Muscle of leg (tissue), 11 donors: ENCODE data around the gene TBXAS1. TPM values are rescaled to one million over a fixed set of nuclear protein-coding genes. Genes with fewer than 3 reads are reported as not detected.

ENCODE experiments used
- DNase-seq: peaks from one replicate; pipeline ENCODE4 v3.0.0; 2013
- H3K27ac ChIP-seq: one replicate; pipeline ENCODE4 v1.5.1; 2013; ENCODE audit warnings: mild to moderate bottlenecking, low read length, control low read depth
- H3K27me3 ChIP-seq: one replicate; pipeline ENCODE4 v1.6.1; 2013; ENCODE audit warnings: low read length; ENCODE audit not compliant: control insufficient read depth, insufficient read depth
- H3K36me3 ChIP-seq: one replicate; pipeline ENCODE4 v1.6.1; 2013; ENCODE audit warnings: low read length; ENCODE audit not compliant: control insufficient read depth, insufficient read depth
- H3K4me1 ChIP-seq: one replicate; pipeline ENCODE4 v1.6.1; 2013; ENCODE audit warnings: low read length; ENCODE audit not compliant: control insufficient read depth, insufficient read depth
- H3K4me3 ChIP-seq: one replicate; pipeline ENCODE4 v1.5.1; 2013; ENCODE audit warnings: low read length, control low read depth
- H3K9me3 ChIP-seq: replicated peaks from 2 replicates; pipeline ENCODE4 v1.6.1; 2013; ENCODE audit warnings: low read depth, low read length; ENCODE audit not compliant: control insufficient read depth
- WGBS: methylation state at CpG from one replicate; pipeline ENCODE4 v1.1.5; 2013; ENCODE audit warnings: missing lambda C conversion rate; ENCODE audit not compliant: insufficient coverage; 5-methylcytosine and 5-hydroxymethylcytosine counted together
- polyA plus RNA-seq, 8 donors: library from polyadenylated mRNA; unstranded; fragments of 120-200 nt; gene quantifications; one replicate each; pipeline versions ENCODE4 v1.2.1 to v1.2.3, GENCODE V29; 2013; ENCODE audit warnings: inconsistent platforms in 1 of 8, low replicate concordance in 1 of 8; ENCODE audit not compliant: insufficient read length in 8 of 8, insufficient read depth in 1 of 8
- total RNA-seq: library from RNA; stranded (reverse); fragments of 120-200 nt; gene quantifications from one replicate; pipeline ENCODE4 v1.2.4, GENCODE V29; 2013

TBXAS1 gene
- total and polyA plus RNA-seq, 9 donors, result 2.6 to 4.5 (median 3.4) TPM

- Histone ChIP-seq H3K27me3 (peaks cover under 1% of the 10 kb centered on the region), H3K9me3 (no peaks in the 10 kb centered on the region), H3K4me3 (no peak overlapping the region), H3K36me3 (no peaks in the 10 kb centered on the region), H3K27ac (no peak overlapping the region), H3K4me1 (peaks cover 15% of the 10 kb centered on the region)
- DNase-seq, result no peak
- WGBS, result 100% methylated on average over 2 of the region's 8 CpGs
Observed at GRCh38 chr7:139993169-139993568, 164.1 kb downstream of the TBXAS1 start.

GRCh38 chr7:139993592-139993991, 164.5 kb downstream of the TBXAS1 start:
- Histone ChIP-seq H3K36me3 (no peaks in the 10 kb centered on the region), H3K4me3 (no peak overlapping the region), H3K4me1 (peaks cover 15% of the 10 kb centered on the region), H3K27ac (no peak overlapping the region), H3K27me3 (peaks cover 2% of the 10 kb centered on the region), H3K9me3 (no peaks in the 10 kb centered on the region)
- WGBS, result 100% methylated on average over 2 of the region's 2 CpGs
- DNase-seq, result no peak

DNA sequence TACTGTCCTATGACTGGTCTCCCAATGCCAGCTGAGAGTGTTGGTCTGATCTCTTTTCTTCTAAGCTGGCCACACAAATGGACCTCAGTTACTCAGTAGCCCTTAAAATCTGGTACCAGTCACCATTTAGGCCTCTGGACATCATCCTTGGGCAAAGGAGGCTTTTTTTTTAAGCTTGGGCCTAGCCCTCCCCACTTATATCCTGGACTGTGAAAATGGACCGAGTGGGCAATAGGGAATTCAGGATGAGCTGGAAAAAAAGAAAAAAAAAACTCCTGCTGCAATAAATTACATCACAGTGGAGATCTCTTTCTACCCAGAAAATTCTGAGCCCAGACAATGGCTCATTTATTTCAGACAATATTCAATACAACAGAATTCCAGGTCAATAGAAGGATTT, 165.3 kb downstream of the TBXAS1 start:
- DNase-seq, result no peak
- Histone ChIP-seq H3K27me3 (peaks cover 2% of the 10 kb centered on the region), H3K9me3 (no peaks in the 10 kb centered on the region), H3K4me3 (no peak overlapping the region), H3K36me3 (no peaks in the 10 kb centered on the region), H3K27ac (no peak overlapping the region), H3K4me1 (peaks cover 15% of the 10 kb centered on the region)
- no CpG with 5 or more reads among the region's 1 CpG for WGBS

- no peaks in the 10 kb centered on the region for H3K9me3 ChIP-seq
- H3K4me3 ChIP-seq, result no peak overlapping the region
- peak; percentile 66 for DNase-seq
- peaks cover 2% of the 10 kb centered on the region for H3K27me3 ChIP-seq
- WGBS, result 52% methylated on average over 14 of the region's 19 CpGs
- H3K4me1 ChIP-seq, result peaks cover 15% of the 10 kb centered on the region
- no peaks in the 10 kb centered on the region for H3K36me3 ChIP-seq
- H3K27ac ChIP-seq, result no peak overlapping the region
Observed at GRCh38 chr7:139995017-139995915, 166.2 kb downstream of the TBXAS1 start.

DNA sequence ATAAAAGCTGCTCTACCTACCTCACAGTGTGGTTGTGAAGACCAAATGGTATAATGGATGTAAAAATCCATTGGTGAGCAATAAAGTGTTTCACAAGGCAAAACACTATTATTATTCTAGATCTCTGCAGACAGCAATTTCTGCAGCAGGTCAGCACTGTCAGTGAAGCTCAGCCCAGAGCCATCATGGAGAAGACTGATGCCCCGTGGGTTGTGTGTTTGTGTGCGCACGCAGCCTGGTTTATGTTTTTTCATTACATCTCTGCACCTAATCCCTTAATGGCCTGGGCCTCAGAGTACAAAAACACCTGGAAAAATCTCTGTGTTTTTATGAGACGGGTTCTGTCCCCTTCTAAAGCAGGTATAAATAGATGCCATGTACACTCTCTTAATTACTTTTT, 169.5 kb downstream of the TBXAS1 start:
- H3K9me3 ChIP-seq, result no peaks in the 10 kb centered on the region
- peaks cover 11% of the 10 kb centered on the region for H3K4me1 ChIP-seq
- peaks cover 2% of the 10 kb centered on the region for H3K27me3 ChIP-seq
- WGBS, result no CpG with 5 or more reads among the region's 4 CpGs
- DNase-seq, result no peak
- H3K4me3 ChIP-seq, result no peak overlapping the region
- H3K36me3 ChIP-seq, result no peaks in the 10 kb centered on the region
- no peak overlapping the region for H3K27ac ChIP-seq

DNA sequence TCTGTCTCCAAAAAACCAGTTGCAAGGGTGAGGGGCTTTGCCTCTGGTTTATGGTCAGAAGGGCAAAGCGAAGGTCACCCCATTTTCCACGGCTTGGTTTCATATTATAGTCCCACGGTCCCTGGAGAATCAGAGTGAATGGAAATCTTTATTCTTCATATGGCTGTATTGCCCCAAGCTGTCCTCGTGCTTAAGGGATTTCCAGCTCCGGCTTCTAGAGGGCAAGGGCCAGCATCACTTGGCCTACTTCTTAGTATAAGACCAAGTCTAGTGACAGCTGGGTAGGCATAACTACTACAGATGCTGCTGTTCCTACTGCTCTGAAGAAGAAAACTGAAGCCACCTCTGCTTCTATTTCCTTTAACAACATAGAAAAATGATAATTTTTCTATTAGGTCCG, 170.5 kb downstream of the TBXAS1 start:
- Histone ChIP-seq H3K4me3 (no peak overlapping the region), H3K9me3 (no peaks in the 10 kb centered on the region), H3K27ac (no peak overlapping the region), H3K36me3 (no peaks in the 10 kb centered on the region), H3K27me3 (peaks cover 2% of the 10 kb centered on the region), H3K4me1 (peaks cover 9% of the 10 kb centered on the region)
- DNase-seq, result no peak
- no CpG with 5 or more reads among the region's 6 CpGs for WGBS

GRCh38 chr7:140000666-140001268, 171.7 kb downstream of the TBXAS1 start:
- Histone ChIP-seq H3K4me3 (no peak overlapping the region), H3K27me3 (peaks cover 2% of the 10 kb centered on the region), H3K4me1 (no peaks in the 10 kb centered on the region), H3K27ac (no peak overlapping the region), H3K36me3 (no peaks in the 10 kb centered on the region), H3K9me3 (no peaks in the 10 kb centered on the region)
- 86% methylated on average over 2 of the region's 6 CpGs for WGBS
- no peak for DNase-seq

- no peaks in the 10 kb centered on the region for H3K4me1 ChIP-seq
- H3K36me3 ChIP-seq, result no peaks in the 10 kb centered on the region
- WGBS, result 25% methylated on average over 5 of the region's 9 CpGs
- peak; percentile 59 for DNase-seq
- no peaks in the 10 kb centered on the region for H3K9me3 ChIP-seq
- H3K27me3 ChIP-seq, result no peaks in the 10 kb centered on the region
- no peak overlapping the region for H3K27ac ChIP-seq
- H3K4me3 ChIP-seq, result no peak overlapping the region
Observed at GRCh38 chr7:140003913-140004382, 174.9 kb downstream of the TBXAS1 start.

GRCh38 chr7:140004672-140005071, 175.6 kb downstream of the TBXAS1 start:
- DNase-seq, result no peak
- Histone ChIP-seq H3K4me3 (no peak overlapping the region), H3K27me3 (no peaks in the 10 kb centered on the region), H3K27ac (no peak overlapping the region), H3K9me3 (no peaks in the 10 kb centered on the region), H3K36me3 (no peaks in the 10 kb centered on the region), H3K4me1 (no peaks in the 10 kb centered on the region)
- WGBS, result 93% methylated on average over 6 of the region's 6 CpGs

- Histone ChIP-seq H3K9me3 (no peaks in the 10 kb centered on the region), H3K27me3 (no peaks in the 10 kb centered on the region), H3K4me3 (no peak overlapping the region), H3K27ac (no peak overlapping the region), H3K4me1 (no peaks in the 10 kb centered on the region), H3K36me3 (no peaks in the 10 kb centered on the region)
- 17% methylated on average over 1 of the region's 7 CpGs for WGBS
- DNase-seq, result no peak
Observed at GRCh38 chr7:140005341-140005740, 176.3 kb downstream of the TBXAS1 start.
